K562 (cell line): ENCODE measurements around the gene AGO3. TPM values are rescaled to one million over a fixed set of nuclear protein-coding genes. Genes with fewer than 3 reads are reported as not detected.

Experiments
- ATF1 ChIP-seq, 2 experiments: fragments of 450-650 bp in 1 of 2; IDR thresholded peaks; 2 replicates each; pipeline ENCODE4 v1.6.1; 2016; ENCODE audit warnings: missing compliant biosample characterization in 1 of 2, missing genetic modification characterization in 1 of 2
- FOXA3 ChIP-seq, 2 experiments: fragments of 450-650 bp in 1 of 2; sonication (generic) in 1 of 2; formaldehyde crosslinking; IDR thresholded peaks in 1 of 2; conservative IDR thresholded peaks in 1 of 2; 2 replicates each; pipeline versions ENCODE4 v1.4.0 to v1.8.0; 2020 to 2022; ENCODE audit warnings: mild to moderate bottlenecking in 2 of 2, missing genetic modification reagents in 1 of 2
- MTA3 ChIP-seq: fragments of 450-650 bp; formaldehyde crosslinking; IDR thresholded peaks from 2 replicates; pipeline ENCODE4 v1.6.1; 2017; ENCODE audit warnings: mild to moderate bottlenecking, borderline replicate concordance
- PHF8 ChIP-seq: fragments of 200-600 bp; sonication (generic); IDR thresholded peaks from 2 replicates; pipeline ENCODE4 v1.6.1; 2012; ENCODE audit warnings: mixed run types, mild to moderate bottlenecking, inconsistent platforms, low read length, moderate library complexity, borderline replicate concordance
- RB1 ChIP-seq: fragments of 450-650 bp; IDR thresholded peaks from 2 replicates; pipeline ENCODE4 v1.6.1; 2017; ENCODE audit warnings: low read depth, mild to moderate bottlenecking
- polyA plus RNA-seq, 8 experiments: library from polyadenylated mRNA; depleted of rRNA in 4 of 8; stranded (reverse) in 5 of 8; unstranded in 3 of 8; fragments of >200 nt; fragmentation: Nextera tagmentation in 2 of 8; fragmentation: Illumina TruSeq in 1 of 8; extraction: Ambion mirVana in 2 of 8; extraction: Trizol in 1 of 8; gene quantifications; 2 replicates each; pipeline versions ENCODE4 v1.2.1 to v1.2.3, GENCODE V29; 2011 to 2014; ENCODE audit warnings: inconsistent platforms in 1 of 8, missing spikeins in 1 of 8
- total RNA-seq, 7 experiments: library from RNA; depleted of rRNA in 6 of 7; stranded (reverse); fragments of >200 nt in 6 of 7; fragmentation: Illumina TruSeq in 2 of 7; extraction: Trizol in 2 of 7; gene quantifications; 2 replicates each; pipeline versions ENCODE4 v1.2.1 to v1.2.3, GENCODE V29; 2011 to 2021; ENCODE audit warnings: low replicate concordance in 1 of 7
- TF ChIP-seq, protein P1 (sequence below): fragments of 450-650 bp; IDR thresholded peaks from 2 replicates; pipeline ENCODE4 v1.6.1; 2017; ENCODE audit warnings: antibody characterized with exemption, mild to moderate bottlenecking
- TF ChIP-seq, protein P2 (sequence below), 2 experiments: IDR thresholded peaks; 2 replicates each; pipeline ENCODE4 v1.6.1; 2011; ENCODE audit warnings: borderline replicate concordance in 1 of 2, control low read depth in 1 of 2, low read depth in 1 of 2, low read length in 1 of 2, mild to moderate bottlenecking in 1 of 2, mixed read lengths in 1 of 2, moderate library complexity in 1 of 2; ENCODE audit not compliant: insufficient read depth in 1 of 2, insufficient read length in 1 of 2, poor library complexity in 1 of 2, severe bottlenecking in 1 of 2; ENCODE audit errors: extremely low read depth in 1 of 2
- TF ChIP-seq, protein P3 (sequence below): sonication (generic); formaldehyde crosslinking; IDR thresholded peaks from 2 replicates; pipeline ENCODE4 v1.8.0; 2022; ENCODE audit warnings: mild to moderate bottlenecking, missing genetic modification reagents, borderline replicate concordance

The AGO3 gene
- total and polyA plus RNA-seq, 9 of the 15 experiments (the other 6 are each of a cell fraction or from before 2014, with no cell fraction given), result 4.5 to 41.5 (median 22.7) TPM

DNA sequence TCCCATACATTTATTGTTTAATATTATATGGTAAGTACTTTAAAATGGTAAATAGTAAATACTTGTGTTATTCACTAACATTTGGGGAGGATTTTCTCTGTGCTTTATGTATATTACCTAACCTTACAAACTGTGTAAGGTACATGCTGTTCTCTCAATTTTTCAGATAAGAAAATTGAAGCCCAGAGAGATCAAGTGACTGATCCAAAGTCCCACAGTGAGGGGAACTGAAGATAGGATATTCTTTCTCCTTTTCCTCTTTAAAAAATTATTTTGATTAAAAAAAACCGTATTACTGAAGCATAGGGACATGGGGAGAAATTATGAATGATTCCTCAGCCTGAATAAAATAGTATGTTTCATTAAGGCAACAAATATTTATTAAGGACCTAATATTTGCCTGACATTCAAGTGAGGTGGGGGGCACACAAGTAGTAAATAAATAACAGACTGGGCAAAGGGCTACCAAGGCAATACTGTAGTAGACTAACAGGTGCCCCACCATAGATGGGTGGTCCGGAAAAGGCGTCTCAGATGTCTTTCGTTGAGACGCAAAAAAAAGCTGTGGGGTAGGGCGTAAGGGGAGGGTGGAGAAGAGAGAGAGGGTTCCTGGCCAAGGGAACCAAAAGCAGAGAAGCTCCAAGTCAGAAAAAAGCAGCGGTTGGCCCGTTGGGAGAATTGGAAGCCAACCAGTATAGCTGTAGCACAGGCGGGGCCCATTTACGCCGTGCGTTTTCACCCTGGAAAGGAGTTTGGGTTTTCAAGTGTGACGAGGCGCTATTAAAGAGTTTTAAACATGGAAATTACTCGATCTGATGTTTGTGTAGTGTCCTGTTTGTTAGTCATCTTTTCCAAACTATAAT lies 944 bp upstream of the AGO3 start (continued):
- TF ChIP-seq PHF8 (no peak), RB1 (no peak), MTA3 (no peak), FOXA3 (CRISPR knock-in tag; conservative IDR thresholded peaks at IDR 0.05 in 1 of 2, IDR thresholded peaks at IDR 0.05 in 1 of 2) (no peak), ATF1 (CRISPR knock-in tag; IDR thresholded peaks at IDR 0.05) (no peak), ATF1 (tag; IDR thresholded peaks at IDR 0.05) (no peak)
- TF ChIP-seq, protein P1, sequence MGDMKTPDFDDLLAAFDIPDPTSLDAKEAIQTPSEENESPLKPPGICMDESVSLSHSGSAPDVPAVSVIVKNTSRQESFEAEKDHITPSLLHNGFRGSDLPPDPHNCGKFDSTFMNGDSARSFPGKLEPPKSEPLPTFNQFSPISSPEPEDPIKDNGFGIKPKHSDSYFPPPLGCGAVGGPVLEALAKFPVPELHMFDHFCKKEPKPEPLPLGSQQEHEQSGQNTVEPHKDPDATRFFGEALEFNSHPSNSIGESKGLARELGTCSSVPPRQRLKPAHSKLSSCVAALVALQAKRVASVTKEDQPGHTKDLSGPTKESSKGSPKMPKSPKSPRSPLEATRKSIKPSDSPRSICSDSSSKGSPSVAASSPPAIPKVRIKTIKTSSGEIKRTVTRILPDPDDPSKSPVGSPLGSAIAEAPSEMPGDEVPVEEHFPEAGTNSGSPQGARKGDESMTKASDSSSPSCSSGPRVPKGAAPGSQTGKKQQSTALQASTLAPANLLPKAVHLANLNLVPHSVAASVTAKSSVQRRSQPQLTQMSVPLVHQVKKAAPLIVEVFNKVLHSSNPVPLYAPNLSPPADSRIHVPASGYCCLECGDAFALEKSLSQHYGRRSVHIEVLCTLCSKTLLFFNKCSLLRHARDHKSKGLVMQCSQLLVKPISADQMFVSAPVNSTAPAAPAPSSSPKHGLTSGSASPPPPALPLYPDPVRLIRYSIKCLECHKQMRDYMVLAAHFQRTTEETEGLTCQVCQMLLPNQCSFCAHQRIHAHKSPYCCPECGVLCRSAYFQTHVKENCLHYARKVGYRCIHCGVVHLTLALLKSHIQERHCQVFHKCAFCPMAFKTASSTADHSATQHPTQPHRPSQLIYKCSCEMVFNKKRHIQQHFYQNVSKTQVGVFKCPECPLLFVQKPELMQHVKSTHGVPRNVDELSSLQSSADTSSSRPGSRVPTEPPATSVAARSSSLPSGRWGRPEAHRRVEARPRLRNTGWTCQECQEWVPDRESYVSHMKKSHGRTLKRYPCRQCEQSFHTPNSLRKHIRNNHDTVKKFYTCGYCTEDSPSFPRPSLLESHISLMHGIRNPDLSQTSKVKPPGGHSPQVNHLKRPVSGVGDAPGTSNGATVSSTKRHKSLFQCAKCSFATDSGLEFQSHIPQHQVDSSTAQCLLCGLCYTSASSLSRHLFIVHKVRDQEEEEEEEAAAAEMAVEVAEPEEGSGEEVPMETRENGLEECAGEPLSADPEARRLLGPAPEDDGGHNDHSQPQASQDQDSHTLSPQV, result no peak
- TF ChIP-seq, protein P2, sequence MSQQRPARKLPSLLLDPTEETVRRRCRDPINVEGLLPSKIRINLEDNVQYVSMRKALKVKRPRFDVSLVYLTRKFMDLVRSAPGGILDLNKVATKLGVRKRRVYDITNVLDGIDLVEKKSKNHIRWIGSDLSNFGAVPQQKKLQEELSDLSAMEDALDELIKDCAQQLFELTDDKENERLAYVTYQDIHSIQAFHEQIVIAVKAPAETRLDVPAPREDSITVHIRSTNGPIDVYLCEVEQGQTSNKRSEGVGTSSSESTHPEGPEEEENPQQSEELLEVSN (IDR thresholded peaks at IDR 0.05; ENCODE audit: borderline replicate concordance in 1 of 2, extremely low read depth in 1 of 2, insufficient read depth in 1 of 2, insufficient read length in 1 of 2, low read depth in 1 of 2, low read length in 1 of 2, poor library complexity in 1 of 2, severe bottlenecking in 1 of 2), result no peak
- TF ChIP-seq, protein P3, sequence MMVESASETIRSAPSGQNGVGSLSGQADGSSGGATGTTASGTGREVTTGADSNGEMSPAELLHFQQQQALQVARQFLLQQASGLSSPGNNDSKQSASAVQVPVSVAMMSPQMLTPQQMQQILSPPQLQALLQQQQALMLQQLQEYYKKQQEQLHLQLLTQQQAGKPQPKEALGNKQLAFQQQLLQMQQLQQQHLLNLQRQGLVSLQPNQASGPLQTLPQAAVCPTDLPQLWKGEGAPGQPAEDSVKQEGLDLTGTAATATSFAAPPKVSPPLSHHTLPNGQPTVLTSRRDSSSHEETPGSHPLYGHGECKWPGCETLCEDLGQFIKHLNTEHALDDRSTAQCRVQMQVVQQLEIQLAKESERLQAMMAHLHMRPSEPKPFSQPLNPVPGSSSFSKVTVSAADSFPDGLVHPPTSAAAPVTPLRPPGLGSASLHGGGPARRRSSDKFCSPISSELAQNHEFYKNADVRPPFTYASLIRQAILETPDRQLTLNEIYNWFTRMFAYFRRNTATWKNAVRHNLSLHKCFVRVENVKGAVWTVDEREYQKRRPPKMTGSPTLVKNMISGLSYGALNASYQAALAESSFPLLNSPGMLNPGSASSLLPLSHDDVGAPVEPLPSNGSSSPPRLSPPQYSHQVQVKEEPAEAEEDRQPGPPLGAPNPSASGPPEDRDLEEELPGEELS, result no peak
